IMR-90 (cell line): ENCODE data around the gene KIRREL1. TPM values are rescaled to one million over a fixed set of nuclear protein-coding genes. Genes with fewer than 3 reads are reported as not detected.

Experiments
- ATAC-seq: fragments of 200-7000 bp; cut with Tn5 transposase; 2 replicates; pipeline ENCODE4 v1.9.1; 2020; ENCODE audit warnings: low read depth, mild to moderate bottlenecking, moderate library complexity
- BruUV-seq: library from RNA; stranded (reverse); fragments of 400-500 nt; replicated peaks from 2 replicates; lab custom pipeline; 2021; lab: Mats Ljungman, UMichigan
- CTCF ChIA-PET: fragments of 300-600 bp; formaldehyde crosslinking; extraction: SDS; loops from one replicate; lab custom pipeline; 2021; ENCODE audit warnings: antibody characterized with exemption; lab: Yijun Ruan, JAX
- POLR2A ChIA-PET: fragments of 300-600 bp; sonication (Branson Sonifier 250); formaldehyde crosslinking; loops from one replicate; lab custom pipeline; 2022; ENCODE audit warnings: antibody characterized with exemption; ENCODE audit not compliant: unreplicated experiment; lab: Charles Lee
- DNase-seq: peaks from one replicate; pipeline ENCODE4 v3.0.0; 2013
- H2AFZ ChIP-seq: replicated peaks from 2 replicates; pipeline ENCODE3; 2013; ENCODE audit warnings: low read length, mild to moderate bottlenecking; ENCODE audit not compliant: poor library complexity
- H2AK5ac ChIP-seq: 2 replicates; pipeline ENCODE4 v1.6.1; 2013; ENCODE audit warnings: low read depth, low read length, inconsistent platforms
- H2AK9ac ChIP-seq: replicated peaks from 2 replicates; pipeline ENCODE3; 2013; ENCODE audit warnings: mild to moderate bottlenecking, low read depth, low read length, moderate library complexity; ENCODE audit not compliant: poor library complexity
- H2BK120ac ChIP-seq: 2 replicates; pipeline ENCODE4 v1.6.1; 2013; ENCODE audit warnings: low read depth, low read length, inconsistent platforms
- H2BK15ac ChIP-seq: 3 replicates; pipeline ENCODE4 v1.6.1; 2013; ENCODE audit warnings: low read depth, low read length, inconsistent platforms
- H2BK20ac ChIP-seq: 2 replicates; pipeline ENCODE4 v1.6.1; 2013; ENCODE audit warnings: low read depth, mild to moderate bottlenecking, inconsistent platforms, low read length, moderate library complexity
- H2BK5ac ChIP-seq: 2 replicates; pipeline ENCODE4 v1.6.1; 2013; ENCODE audit warnings: mild to moderate bottlenecking, low read depth, low read length, inconsistent platforms; ENCODE audit not compliant: poor library complexity, severe bottlenecking
- H3K14ac ChIP-seq: replicated peaks from 2 replicates; pipeline ENCODE4 v1.6.1; 2013; ENCODE audit warnings: low read depth, low read length, inconsistent platforms
- H3K18ac ChIP-seq: 2 replicates; pipeline ENCODE4 v1.6.1; 2013; ENCODE audit warnings: low read depth, low read length, control low read depth
- H3K23ac ChIP-seq: 2 replicates; pipeline ENCODE4 v1.6.1; 2013; ENCODE audit warnings: low read depth, low read length, inconsistent platforms
- H3K27ac ChIP-seq: 2 replicates; pipeline ENCODE4 v1.5.1; 2013; ENCODE audit warnings: mild to moderate bottlenecking, control low read depth, low read length; ENCODE audit not compliant: insufficient read depth
- H3K27me3 ChIP-seq: 2 replicates; pipeline ENCODE4 v1.6.1; 2013; ENCODE audit warnings: low read length; ENCODE audit not compliant: control insufficient read depth, insufficient read depth
- H3K36me3 ChIP-seq: 2 replicates; pipeline ENCODE4 v1.6.1; 2013; ENCODE audit warnings: low read length, mixed read lengths; ENCODE audit not compliant: control insufficient read depth, insufficient read depth
- H3K4ac ChIP-seq: 2 replicates; pipeline ENCODE4 v1.6.1; 2013; ENCODE audit warnings: low read depth, low read length, inconsistent platforms
- H3K4me1 ChIP-seq: 2 replicates; pipeline ENCODE4 v1.6.1; 2013; ENCODE audit warnings: low read length, mixed read lengths; ENCODE audit not compliant: control insufficient read depth, insufficient read depth
- H3K4me2 ChIP-seq: 2 replicates; pipeline ENCODE4 v1.6.1; 2013; ENCODE audit warnings: low read depth, mild to moderate bottlenecking, control low read depth, low read length, moderate library complexity
- H3K4me3 ChIP-seq: 2 replicates; pipeline ENCODE4 v1.5.1; 2013; ENCODE audit warnings: low read depth, mild to moderate bottlenecking, control low read depth, low read length, moderate library complexity; ENCODE audit not compliant: insufficient read depth
- H3K56ac ChIP-seq: 2 replicates; pipeline ENCODE4 v1.6.1; 2013; ENCODE audit warnings: low read length, inconsistent platforms; ENCODE audit not compliant: insufficient read depth; ENCODE audit errors: extremely low read depth
- H3K79me1 ChIP-seq, 2 experiments: 2 replicates each; pipeline ENCODE4 v1.6.1; 2013; ENCODE audit warnings: low read length in 2 of 2, inconsistent platforms in 1 of 2, low read depth in 1 of 2
- H3K9ac ChIP-seq: 2 replicates; pipeline ENCODE4 v1.6.1; 2013; ENCODE audit warnings: low read depth, low read length, control low read depth
- H3K9me1 ChIP-seq: 2 replicates; pipeline ENCODE4 v1.6.1; 2013; ENCODE audit warnings: low read length, inconsistent platforms; ENCODE audit not compliant: insufficient read depth
- H3K9me3 ChIP-seq: 2 replicates; pipeline ENCODE4 v1.6.1; 2013; ENCODE audit warnings: low read length; ENCODE audit not compliant: control insufficient read depth, insufficient read depth
- H4K20me1 ChIP-seq: 2 replicates; pipeline ENCODE4 v1.6.1; 2013; ENCODE audit warnings: low read length, inconsistent platforms; ENCODE audit not compliant: insufficient read depth
- H4K5ac ChIP-seq: 2 replicates; pipeline ENCODE4 v1.6.1; 2013; ENCODE audit warnings: mild to moderate bottlenecking, low read depth, low read length, control low read depth
- H4K8ac ChIP-seq, 2 experiments: 2 replicates each; pipeline ENCODE4 v1.6.1; 2013; ENCODE audit warnings: low read depth in 2 of 2, low read length in 2 of 2, control low read depth in 1 of 2, inconsistent platforms in 1 of 2
- H4K91ac ChIP-seq: 2 replicates; pipeline ENCODE4 v1.6.1; 2013; ENCODE audit warnings: low read depth, low read length, inconsistent platforms; ENCODE audit not compliant: insufficient read depth
- CEBPB ChIP-seq: IDR thresholded peaks from 2 replicates; pipeline ENCODE4 v1.6.1; 2012; ENCODE audit warnings: low read depth, low read length, improper control_type of control experiment
- WGBS, 2 experiments: methylation state at CpG; one replicate each; pipeline versions ENCODE4 v1.1.5 to v1.1.7; 2013; ENCODE audit warnings: missing lambda C conversion rate in 2 of 2; ENCODE audit not compliant: insufficient read length in 1 of 2; ENCODE audit errors: extremely low coverage in 2 of 2; 5-methylcytosine and 5-hydroxymethylcytosine counted together
- dilution Hi-C: fragments of 300-500 bp; cut with HindIII; formaldehyde crosslinking; loops from one replicate; pipeline ENCODE4 v1.14.3; 2018; ENCODE audit warnings: low sequenced_read_pairs; ENCODE audit not compliant: unreplicated experiment
- in situ Hi-C: fragments of 300-500 bp; cut with MboI; formaldehyde crosslinking; loops from 3 replicates; pipeline ENCODE4 v1.14.3; 2019; ENCODE audit warnings: low sequenced_read_pairs, inconsistent platforms, mixed read lengths
- intact Hi-C: fragments of 100-400 bp; cut with micrococcal nuclease; formaldehyde crosslinking; loops from 2 replicates; pipeline ENCODE4 v1.10.0; 2022
- polyA plus RNA-seq, 3 experiments: library from polyadenylated mRNA; depleted of rRNA; stranded (reverse); fragments of >200 nt; gene quantifications; 2 replicates each; pipeline ENCODE4 v1.2.3, GENCODE V29; 2012; ENCODE audit warnings: low replicate concordance in 1 of 3
- total RNA-seq: library from RNA; depleted of rRNA; stranded (reverse); fragments of >200 nt; gene quantifications from 2 replicates; pipeline ENCODE4 v1.2.3, GENCODE V29; 2012

Gene KIRREL1
- total and polyA plus RNA-seq, 2 of the 4 experiments (the other 2 are of a cell fraction), result 58.1 to 64.7 TPM

DNA sequence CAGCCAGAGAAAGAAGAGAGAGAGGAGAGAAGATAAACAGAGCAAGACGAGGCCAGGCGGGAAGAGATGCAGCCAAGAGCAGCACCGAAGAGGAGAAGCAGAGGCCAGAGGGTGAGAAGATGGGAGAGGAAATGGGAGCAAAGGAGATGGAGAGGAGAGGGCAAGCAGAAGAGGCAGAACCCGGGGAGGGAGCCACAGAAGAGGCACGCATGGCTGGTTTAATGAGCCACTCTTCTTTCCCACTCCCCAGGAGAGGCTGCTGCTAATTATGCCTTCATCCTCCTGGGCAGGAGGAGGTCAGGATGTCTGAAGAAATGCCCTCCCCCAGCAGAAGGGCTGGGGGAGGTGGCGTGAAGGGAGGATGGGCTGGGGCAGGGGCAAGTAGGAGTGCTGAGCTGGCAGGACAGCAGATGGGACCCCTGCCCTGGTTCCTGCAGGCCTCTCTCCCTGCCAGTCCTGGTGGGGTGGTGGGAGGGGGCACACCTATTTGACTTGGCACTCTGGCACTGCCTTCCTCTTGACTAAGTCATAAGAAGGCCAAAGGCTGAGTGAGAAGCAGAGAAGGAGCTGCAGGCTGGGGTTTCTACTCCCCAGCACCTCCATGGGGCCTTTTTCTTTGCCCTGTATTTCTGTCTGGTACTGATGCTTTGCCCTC, 32.3 kb downstream of the KIRREL1 start:
- TF ChIP-seq CEBPB, result no peak
- H3K27me3 ChIP-seq, result no peaks in the 10 kb centered on the region
- no peak overlapping the region for H3K4me2 ChIP-seq
- ATAC-seq (no peak), DNase-seq (no peak)
- H3K9ac ChIP-seq, result no peak overlapping the region
- peaks cover 28% of the 10 kb centered on the region for H3K9me1 ChIP-seq
- intact Hi-C loops, result no loop called here
- ChIA-PET POLR2A (no interaction called here), CTCF (no interaction called here)
- no peak overlapping the region for H2BK15ac ChIP-seq
- WGBS, 2 experiments, result 79% methylated on average over 2 of the region's 6 CpGs; no CpG with 5 or more reads in 1 of the 2 experiments
- H3K23ac ChIP-seq, result peak overlapping the region; percentile 24; the same call in 1 of the 2 replicates
- H4K91ac ChIP-seq, result no peak overlapping the region
- H3K27ac ChIP-seq, result peak overlapping the region; percentile 51; the same call in 1 of the 2 replicates
- peak overlapping the region; percentile 39; the same call in 1 of the 2 replicates for H3K14ac ChIP-seq
- H3K9me3 ChIP-seq, result no peaks in the 10 kb centered on the region
- dilution Hi-C loops, result no loop called here
- peak overlapping the region; percentile 18; the same call in 1 of the 2 replicates for H2AK5ac ChIP-seq
- H4K5ac ChIP-seq, result no peak overlapping the region
- in situ Hi-C loops, result no loop called here
- no peak overlapping the region for H2BK120ac ChIP-seq
- no peak overlapping the region for H2BK20ac ChIP-seq
- no peak overlapping the region for H3K56ac ChIP-seq
- peaks cover 36% of the 10 kb centered on the region for H3K4me1 ChIP-seq
- H3K36me3 ChIP-seq, result peaks cover 10% of the 10 kb centered on the region
- no peak overlapping the region for H2AFZ ChIP-seq
- H4K20me1 ChIP-seq, result peaks cover 25% of the 10 kb centered on the region
- peak overlapping the region; percentile 26 to 30; a peak in 2 of 4 replicates for H4K8ac ChIP-seq
- BruUV-seq, result no TSS peak
- H3K4me3 ChIP-seq, result no peak overlapping the region
- peak overlapping the region; percentile 34 for H3K4ac ChIP-seq
- H2AK9ac ChIP-seq, result peak overlapping the region; percentile 45
- H3K79me1 ChIP-seq, result peaks cover 27 to 95% of the 10 kb centered on the region in 2 experiments
- no peak overlapping the region for H3K18ac ChIP-seq
- peak overlapping the region; percentile 21 for H2BK5ac ChIP-seq
